ENCODE results near the gene RAD51B. TPM values are rescaled to one million over a fixed set of nuclear protein-coding genes. Genes with fewer than 3 reads are reported as not detected.

Gene RAD51B
- total RNA-seq, 1 experiment from 2014 or later, result 16.7 TPM

DNA sequence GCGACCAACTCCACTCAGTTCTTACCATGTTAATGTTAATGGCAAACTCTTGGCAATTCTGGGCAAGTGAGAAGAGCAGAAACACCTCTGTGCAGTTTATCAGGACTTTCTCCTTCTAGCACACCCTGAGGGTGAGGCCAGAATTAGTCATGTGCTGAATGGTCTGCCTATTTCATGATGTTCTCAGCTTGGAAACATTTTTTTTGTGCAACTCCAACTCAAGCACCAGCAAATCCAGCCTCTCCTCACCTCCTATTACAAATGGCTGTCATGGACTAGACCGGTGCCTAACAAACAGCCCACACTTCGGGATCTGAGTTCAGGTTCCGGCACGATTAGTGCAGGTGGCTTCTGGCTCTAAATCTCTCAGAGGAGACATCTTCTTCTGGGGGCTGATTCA is 727.3 kb downstream of the RAD51B start:
- peaks cover 12% of the 10 kb centered on the region; the same call in 1 of the 2 replicates for H3K4me1 ChIP-seq (ENCODE audit: insufficient read depth, low read length)
- H2BK120ac ChIP-seq (ENCODE audit: low read depth, low read length, poor library complexity, severe bottlenecking), result no peak overlapping the region
- H2AK5ac ChIP-seq (ENCODE audit: insufficient read length, low read length), result no peak overlapping the region
- no peaks in the 10 kb centered on the region for H3K79me1 ChIP-seq (ENCODE audit: insufficient read depth, low read depth, low read length, poor library complexity, severe bottlenecking)
- no peak overlapping the region for H3K56ac ChIP-seq (ENCODE audit: insufficient read length, low read depth, low read length)
- Mint-ChIP-seq H3K27ac (no peak overlapping the region), H3K36me3 (ENCODE audit: insufficient read depth in 1 of 3, low read depth in 3 of 3) (peaks cover 0 to 4% (median 0%) of the 10 kb centered on the region in 3 experiments; a peak in 1 of 7 replicates), H3K9me3 (no peaks in the 10 kb centered on the region; a peak in 1 of 5 replicates), H3K27me3 (ENCODE audit: low read depth) (peaks cover 8% of the 10 kb centered on the region), H3K4me3 (no peak overlapping the region), H3K4me1 (peaks cover 39 to 48% of the 10 kb centered on the region in 2 experiments)
- H4K8ac ChIP-seq (replicated peaks; ENCODE audit: insufficient read length, low read depth, low read length), result no peak overlapping the region
- TF ChIP-seq, protein P1, sequence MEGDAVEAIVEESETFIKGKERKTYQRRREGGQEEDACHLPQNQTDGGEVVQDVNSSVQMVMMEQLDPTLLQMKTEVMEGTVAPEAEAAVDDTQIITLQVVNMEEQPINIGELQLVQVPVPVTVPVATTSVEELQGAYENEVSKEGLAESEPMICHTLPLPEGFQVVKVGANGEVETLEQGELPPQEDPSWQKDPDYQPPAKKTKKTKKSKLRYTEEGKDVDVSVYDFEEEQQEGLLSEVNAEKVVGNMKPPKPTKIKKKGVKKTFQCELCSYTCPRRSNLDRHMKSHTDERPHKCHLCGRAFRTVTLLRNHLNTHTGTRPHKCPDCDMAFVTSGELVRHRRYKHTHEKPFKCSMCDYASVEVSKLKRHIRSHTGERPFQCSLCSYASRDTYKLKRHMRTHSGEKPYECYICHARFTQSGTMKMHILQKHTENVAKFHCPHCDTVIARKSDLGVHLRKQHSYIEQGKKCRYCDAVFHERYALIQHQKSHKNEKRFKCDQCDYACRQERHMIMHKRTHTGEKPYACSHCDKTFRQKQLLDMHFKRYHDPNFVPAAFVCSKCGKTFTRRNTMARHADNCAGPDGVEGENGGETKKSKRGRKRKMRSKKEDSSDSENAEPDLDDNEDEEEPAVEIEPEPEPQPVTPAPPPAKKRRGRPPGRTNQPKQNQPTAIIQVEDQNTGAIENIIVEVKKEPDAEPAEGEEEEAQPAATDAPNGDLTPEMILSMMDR (conservative IDR thresholded peaks at IDR 0.05), result no peak
- no peak overlapping the region for H2AFZ ChIP-seq (ENCODE audit: low read length)
- no peak overlapping the region for H3K4ac ChIP-seq (ENCODE audit: low read depth, low read length)
- no peak overlapping the region for H3K18ac ChIP-seq (ENCODE audit: insufficient read length, low read depth, low read length)
- H2BK20ac ChIP-seq (ENCODE audit: low read depth, low read length, poor library complexity, severe bottlenecking), result no peak overlapping the region
- H3K9ac ChIP-seq (ENCODE audit: extremely low read depth, insufficient read length, low read length), result no peak overlapping the region
- no peaks in the 10 kb centered on the region for H3K23me2 ChIP-seq (ENCODE audit: insufficient read length, low read depth, low read length, poor library complexity, severe bottlenecking)
- H2BK5ac ChIP-seq (ENCODE audit: insufficient read length, low read length), result no peak overlapping the region
- no peak overlapping the region for H2BK15ac ChIP-seq (ENCODE audit: low read depth, low read length)
- no peak overlapping the region for H3K4me2 ChIP-seq (ENCODE audit: insufficient read depth, insufficient read length, low read length)
- no peak overlapping the region for H2BK12ac ChIP-seq (ENCODE audit: insufficient read length, low read depth, low read length)
- H4K20me1 ChIP-seq (ENCODE audit: control insufficient read depth, insufficient read depth, insufficient read length), result no peaks in the 10 kb centered on the region
- H3K14ac ChIP-seq (ENCODE audit: insufficient read depth, low read length), result no peak overlapping the region
- no peak overlapping the region for H4K91ac ChIP-seq (ENCODE audit: insufficient read length, low read depth, low read length)
- no peak for DNase-seq
- no peak overlapping the region for H4K5ac ChIP-seq (ENCODE audit: insufficient read length, low read depth, low read length)
- H3K9me3 ChIP-seq (ENCODE audit: control insufficient read depth, low read depth, low read length), result no peaks in the 10 kb centered on the region
- no CpG with 5 or more reads among the region's 5 CpGs for WGBS (ENCODE audit: extremely low coverage, insufficient read length, low lambda C conversion rate)
- no peaks in the 10 kb centered on the region for H3K79me2 ChIP-seq (ENCODE audit: insufficient read depth, low read length)
- H3K27ac ChIP-seq (ENCODE audit: insufficient read length, low read depth, low read length), result no peak overlapping the region
- no peak overlapping the region for H3K23ac ChIP-seq (ENCODE audit: insufficient read length, low read depth, low read length)
- H3T11ph ChIP-seq (ENCODE audit: low read length), result no peak overlapping the region
- H3K27me3 ChIP-seq (ENCODE audit: insufficient read depth, low read length), result no peaks in the 10 kb centered on the region; the same call in 1 of the 2 replicates
